GM23338 (cell line): Measurements from ENCODE around the gene COL8A2. TPM values are rescaled to one million over a fixed set of nuclear protein-coding genes. Genes with fewer than 3 reads are reported as not detected.

Source experiments
- ATAC-seq: fragments of 200-7000 bp; cut with Tn5 transposase; 3 replicates; pipeline ENCODE4 v1.9.1; 2020
- DNase-seq: peaks from one replicate; pipeline ENCODE4 v3.0.0-alpha.2; 2015; ENCODE audit warnings: low spot score
- H2AFZ ChIP-seq: fragments of 200-600 bp; sonication (generic); 2 replicates; pipeline ENCODE4 v1.8.0; 2016; ENCODE audit warnings: antibody characterized with exemption, mild to moderate bottlenecking, moderate library complexity
- H3F3A ChIP-seq: fragments of 200-600 bp; sonication (generic); replicated peaks from 2 replicates; pipeline ENCODE4 v1.8.0; 2017; ENCODE audit warnings: antibody characterized with exemption, mixed run types, low read depth
- H3K27ac ChIP-seq: fragments of 200-600 bp; sonication (generic); 2 replicates; pipeline ENCODE4 v1.6.1; 2016; ENCODE audit warnings: low read depth
- H3K27me3 ChIP-seq: fragments of 200-600 bp; sonication (generic); 2 replicates; pipeline ENCODE4 v1.8.0; 2016; ENCODE audit warnings: mild to moderate bottlenecking, mixed run types, moderate library complexity; ENCODE audit not compliant: insufficient read depth
- H3K36me3 ChIP-seq: fragments of 200-600 bp; sonication (generic); 2 replicates; pipeline ENCODE4 v1.8.0; 2016; ENCODE audit warnings: mild to moderate bottlenecking; ENCODE audit not compliant: insufficient read depth
- H3K4me1 ChIP-seq: fragments of 200-600 bp; sonication (generic); 2 replicates; pipeline ENCODE4 v1.8.0; 2016; ENCODE audit warnings: mild to moderate bottlenecking, moderate library complexity; ENCODE audit not compliant: insufficient read depth
- H3K4me2 ChIP-seq: fragments of 200-600 bp; sonication (generic); 2 replicates; pipeline ENCODE4 v1.7.1; 2017; ENCODE audit warnings: mixed run types
- H3K4me3 ChIP-seq: fragments of 200-600 bp; sonication (generic); 2 replicates; pipeline ENCODE4 v1.6.1; 2016; ENCODE audit warnings: mixed run types
- H3K79me2 ChIP-seq: fragments of 200-600 bp; sonication (generic); replicated peaks from 2 replicates; pipeline ENCODE4 v1.8.0; 2017; ENCODE audit warnings: mild to moderate bottlenecking; ENCODE audit not compliant: insufficient read depth
- H3K9me2 ChIP-seq: fragments of 200-600 bp; sonication (generic); 2 replicates; pipeline ENCODE4 v1.8.0; 2017; ENCODE audit not compliant: insufficient read depth
- H4K20me1 ChIP-seq: fragments of 200-600 bp; sonication (generic); replicated peaks from 2 replicates; pipeline ENCODE4 v1.8.0; 2017; ENCODE audit warnings: mild to moderate bottlenecking; ENCODE audit not compliant: insufficient read depth
- H3K27ac Mint-ChIP-seq: 2 replicates; pipeline ENCODE4 v1.8.0; 2020; ENCODE audit warnings: inconsistent platforms, mild to moderate bottlenecking, moderate library complexity, mixed read lengths
- H3K27me3 Mint-ChIP-seq: 3 replicates; pipeline ENCODE4 v1.8.0; 2022; ENCODE audit warnings: low read depth, mild to moderate bottlenecking, moderate library complexity, mixed read lengths, inconsistent platforms; ENCODE audit not compliant: insufficient read depth, poor library complexity
- H3K36me3 Mint-ChIP-seq: 3 replicates; pipeline ENCODE4 v1.8.0; 2021; ENCODE audit warnings: low read depth, mild to moderate bottlenecking, inconsistent platforms, moderate library complexity, mixed read lengths
- H3K4me1 Mint-ChIP-seq: 3 replicates; pipeline ENCODE4 v1.8.0; 2020; ENCODE audit warnings: mild to moderate bottlenecking, inconsistent platforms, mixed read lengths
- H3K4me3 Mint-ChIP-seq: 3 replicates; pipeline ENCODE4 v1.8.0; 2021; ENCODE audit warnings: moderate library complexity, mild to moderate bottlenecking, inconsistent platforms, mixed read lengths
- H3K9me3 Mint-ChIP-seq: 3 replicates; pipeline ENCODE4 v1.8.0; 2020; ENCODE audit warnings: moderate library complexity, mild to moderate bottlenecking, inconsistent platforms, mixed read lengths
- CREB1 ChIP-seq: fragments of 250-450 bp; sonication (Bioruptor Pico); IDR thresholded peaks from 2 replicates; pipeline ENCODE4 v1.5.0; 2020; ENCODE audit warnings: low read depth, mild to moderate bottlenecking, moderate library complexity
- EZH2 ChIP-seq: fragments of 200-600 bp; sonication (generic); IDR thresholded peaks from one replicate; pipeline ENCODE4 v1.8.0; 2017; ENCODE audit warnings: antibody characterized with exemption, mild to moderate bottlenecking, low read depth; ENCODE audit not compliant: unreplicated experiment
- EZH2phosphoT487 ChIP-seq: fragments of 200-600 bp; sonication (generic); IDR thresholded peaks from one replicate; pipeline ENCODE4 v1.8.1; 2018; ENCODE audit warnings: antibody characterized with exemption; ENCODE audit not compliant: unreplicated experiment
- JUNB ChIP-seq: IDR thresholded peaks from one replicate; pipeline ENCODE4 v1.6.1; 2016; ENCODE audit warnings: antibody characterized with exemption; ENCODE audit not compliant: unreplicated experiment
- NANOG ChIP-seq: IDR thresholded peaks from 2 replicates; pipeline ENCODE4 v1.6.1; 2016; ENCODE audit warnings: antibody characterized with exemption, borderline replicate concordance
- POLR2AphosphoS5 ChIP-seq: IDR thresholded peaks from 2 replicates; pipeline ENCODE4 v1.6.1; 2016; ENCODE audit warnings: antibody characterized with exemption, low read depth
- STAT1 ChIP-seq: IDR thresholded peaks from one replicate; pipeline ENCODE4 v1.6.1; 2016; ENCODE audit warnings: antibody characterized with exemption; ENCODE audit not compliant: unreplicated experiment
- ZNF114 ChIP-seq: fragments of 250-450 bp; sonication (Bioruptor Pico); IDR thresholded peaks from 2 replicates; pipeline ENCODE4 v1.5.0; 2020; ENCODE audit warnings: mild to moderate bottlenecking, moderate library complexity
- ZNF331 ChIP-seq: fragments of 250-450 bp; sonication (Bioruptor Pico); IDR thresholded peaks from 2 replicates; pipeline ENCODE4 v1.5.0; 2020; ENCODE audit warnings: low read depth, mild to moderate bottlenecking, moderate library complexity
- polyA plus RNA-seq: library from polyadenylated mRNA; unstranded; fragments of >200 nt; fragmentation: Nextera tagmentation; extraction: Ambion mirVana; gene quantifications from 2 replicates; pipeline ENCODE4 v1.2.1, GENCODE V29; 2016
- total RNA-seq: library from RNA; depleted of rRNA; stranded (reverse); fragments of >200 nt; shearing (Covaris generic); gene quantifications from 2 replicates; pipeline ENCODE4 v1.2.3, GENCODE V29; 2014
- TF ChIP-seq, protein P1 (sequence below): IDR thresholded peaks from 2 replicates; pipeline ENCODE4 v1.6.1; 2016; ENCODE audit warnings: antibody characterized with exemption
- TF ChIP-seq, protein P2 (sequence below): fragments of 250-450 bp; sonication (Bioruptor Pico); IDR thresholded peaks from 2 replicates; pipeline ENCODE4 v1.5.0; 2020; ENCODE audit warnings: mild to moderate bottlenecking, moderate library complexity
- TF ChIP-seq, protein P3 (sequence below), 2 experiments: fragments of 200-600 bp in 1 of 2; sonication (generic) in 1 of 2; conservative IDR thresholded peaks; 2 replicates each; pipeline versions ENCODE4 v1.5.1 to v1.6.1; 2016 to 2017; ENCODE audit warnings: antibody characterized with exemption in 2 of 2, low read depth in 2 of 2, mild to moderate bottlenecking in 2 of 2, moderate library complexity in 1 of 2
- TF ChIP-seq, protein P4 (sequence below): IDR thresholded peaks from one replicate; pipeline ENCODE4 v1.6.1; 2018; ENCODE audit warnings: antibody characterized with exemption; ENCODE audit not compliant: unreplicated experiment

The COL8A2 gene
- total and polyA plus RNA-seq, 2 experiments from 2014 or later = 0.95 to 4.9 TPM

DNA sequence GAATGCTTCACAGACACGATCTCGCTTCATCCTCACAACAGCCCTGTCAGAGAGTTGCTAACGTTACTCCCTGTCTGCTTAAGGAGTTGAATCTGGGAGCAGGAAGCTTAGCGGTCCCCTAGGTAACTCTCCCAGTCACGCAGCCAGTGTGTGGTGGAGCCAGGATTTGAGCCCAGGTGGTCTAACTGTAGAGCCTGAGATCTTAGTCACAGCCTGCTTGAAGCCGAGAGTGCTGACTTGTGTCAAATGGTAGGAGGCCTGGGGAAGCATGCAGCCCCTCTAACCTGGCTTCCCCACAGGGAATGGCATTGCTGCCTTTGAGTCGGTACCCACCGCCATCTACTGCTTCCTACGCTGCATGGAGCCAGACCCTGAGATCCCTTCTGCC, 32.2 kb downstream of the COL8A2 start:
- Histone ChIP-seq H4K20me1 (peaks cover 3% of the 10 kb centered on the region; the same call in 1 of the 2 replicates), H3K27me3 (no peaks in the 10 kb centered on the region), H3K4me3 (no peak overlapping the region), H3K36me3 (peaks cover 13% of the 10 kb centered on the region; the same call in 1 of the 2 replicates), H3F3A (0 out of 2 replicates have a peak, but pooled peaks cover 16% of the 10 kb centered on the region), H3K9me2 (no peaks in the 10 kb centered on the region), H3K4me1 (peaks cover 10% of the 10 kb centered on the region), H3K4me2 (no peak overlapping the region), H3K79me2 (peaks cover 13% of the 10 kb centered on the region), H3K27ac (no peak overlapping the region), H2AFZ (no peak overlapping the region)
- H3K4me1 Mint-ChIP-seq = peaks cover 25% of the 10 kb centered on the region
- H3K9me3 Mint-ChIP-seq = no peaks in the 10 kb centered on the region; the same call in 2 of the 3 replicates
- no peak overlapping the region for H3K4me3 Mint-ChIP-seq
- no peak overlapping the region for H3K27ac Mint-ChIP-seq
- TF ChIP-seq EZH2 (no peak), CREB1 (no peak), STAT1 (no peak), EZH2phosphoT487 (no peak), JUNB (no peak), ZNF114 (no peak), POLR2AphosphoS5 (no peak), NANOG (no peak), ZNF331 (CRISPR knock-in tag) (no peak)
- TF ChIP-seq, protein P1, sequence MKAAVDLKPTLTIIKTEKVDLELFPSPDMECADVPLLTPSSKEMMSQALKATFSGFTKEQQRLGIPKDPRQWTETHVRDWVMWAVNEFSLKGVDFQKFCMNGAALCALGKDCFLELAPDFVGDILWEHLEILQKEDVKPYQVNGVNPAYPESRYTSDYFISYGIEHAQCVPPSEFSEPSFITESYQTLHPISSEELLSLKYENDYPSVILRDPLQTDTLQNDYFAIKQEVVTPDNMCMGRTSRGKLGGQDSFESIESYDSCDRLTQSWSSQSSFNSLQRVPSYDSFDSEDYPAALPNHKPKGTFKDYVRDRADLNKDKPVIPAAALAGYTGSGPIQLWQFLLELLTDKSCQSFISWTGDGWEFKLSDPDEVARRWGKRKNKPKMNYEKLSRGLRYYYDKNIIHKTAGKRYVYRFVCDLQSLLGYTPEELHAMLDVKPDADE = no peak
- TF ChIP-seq, protein P2, sequence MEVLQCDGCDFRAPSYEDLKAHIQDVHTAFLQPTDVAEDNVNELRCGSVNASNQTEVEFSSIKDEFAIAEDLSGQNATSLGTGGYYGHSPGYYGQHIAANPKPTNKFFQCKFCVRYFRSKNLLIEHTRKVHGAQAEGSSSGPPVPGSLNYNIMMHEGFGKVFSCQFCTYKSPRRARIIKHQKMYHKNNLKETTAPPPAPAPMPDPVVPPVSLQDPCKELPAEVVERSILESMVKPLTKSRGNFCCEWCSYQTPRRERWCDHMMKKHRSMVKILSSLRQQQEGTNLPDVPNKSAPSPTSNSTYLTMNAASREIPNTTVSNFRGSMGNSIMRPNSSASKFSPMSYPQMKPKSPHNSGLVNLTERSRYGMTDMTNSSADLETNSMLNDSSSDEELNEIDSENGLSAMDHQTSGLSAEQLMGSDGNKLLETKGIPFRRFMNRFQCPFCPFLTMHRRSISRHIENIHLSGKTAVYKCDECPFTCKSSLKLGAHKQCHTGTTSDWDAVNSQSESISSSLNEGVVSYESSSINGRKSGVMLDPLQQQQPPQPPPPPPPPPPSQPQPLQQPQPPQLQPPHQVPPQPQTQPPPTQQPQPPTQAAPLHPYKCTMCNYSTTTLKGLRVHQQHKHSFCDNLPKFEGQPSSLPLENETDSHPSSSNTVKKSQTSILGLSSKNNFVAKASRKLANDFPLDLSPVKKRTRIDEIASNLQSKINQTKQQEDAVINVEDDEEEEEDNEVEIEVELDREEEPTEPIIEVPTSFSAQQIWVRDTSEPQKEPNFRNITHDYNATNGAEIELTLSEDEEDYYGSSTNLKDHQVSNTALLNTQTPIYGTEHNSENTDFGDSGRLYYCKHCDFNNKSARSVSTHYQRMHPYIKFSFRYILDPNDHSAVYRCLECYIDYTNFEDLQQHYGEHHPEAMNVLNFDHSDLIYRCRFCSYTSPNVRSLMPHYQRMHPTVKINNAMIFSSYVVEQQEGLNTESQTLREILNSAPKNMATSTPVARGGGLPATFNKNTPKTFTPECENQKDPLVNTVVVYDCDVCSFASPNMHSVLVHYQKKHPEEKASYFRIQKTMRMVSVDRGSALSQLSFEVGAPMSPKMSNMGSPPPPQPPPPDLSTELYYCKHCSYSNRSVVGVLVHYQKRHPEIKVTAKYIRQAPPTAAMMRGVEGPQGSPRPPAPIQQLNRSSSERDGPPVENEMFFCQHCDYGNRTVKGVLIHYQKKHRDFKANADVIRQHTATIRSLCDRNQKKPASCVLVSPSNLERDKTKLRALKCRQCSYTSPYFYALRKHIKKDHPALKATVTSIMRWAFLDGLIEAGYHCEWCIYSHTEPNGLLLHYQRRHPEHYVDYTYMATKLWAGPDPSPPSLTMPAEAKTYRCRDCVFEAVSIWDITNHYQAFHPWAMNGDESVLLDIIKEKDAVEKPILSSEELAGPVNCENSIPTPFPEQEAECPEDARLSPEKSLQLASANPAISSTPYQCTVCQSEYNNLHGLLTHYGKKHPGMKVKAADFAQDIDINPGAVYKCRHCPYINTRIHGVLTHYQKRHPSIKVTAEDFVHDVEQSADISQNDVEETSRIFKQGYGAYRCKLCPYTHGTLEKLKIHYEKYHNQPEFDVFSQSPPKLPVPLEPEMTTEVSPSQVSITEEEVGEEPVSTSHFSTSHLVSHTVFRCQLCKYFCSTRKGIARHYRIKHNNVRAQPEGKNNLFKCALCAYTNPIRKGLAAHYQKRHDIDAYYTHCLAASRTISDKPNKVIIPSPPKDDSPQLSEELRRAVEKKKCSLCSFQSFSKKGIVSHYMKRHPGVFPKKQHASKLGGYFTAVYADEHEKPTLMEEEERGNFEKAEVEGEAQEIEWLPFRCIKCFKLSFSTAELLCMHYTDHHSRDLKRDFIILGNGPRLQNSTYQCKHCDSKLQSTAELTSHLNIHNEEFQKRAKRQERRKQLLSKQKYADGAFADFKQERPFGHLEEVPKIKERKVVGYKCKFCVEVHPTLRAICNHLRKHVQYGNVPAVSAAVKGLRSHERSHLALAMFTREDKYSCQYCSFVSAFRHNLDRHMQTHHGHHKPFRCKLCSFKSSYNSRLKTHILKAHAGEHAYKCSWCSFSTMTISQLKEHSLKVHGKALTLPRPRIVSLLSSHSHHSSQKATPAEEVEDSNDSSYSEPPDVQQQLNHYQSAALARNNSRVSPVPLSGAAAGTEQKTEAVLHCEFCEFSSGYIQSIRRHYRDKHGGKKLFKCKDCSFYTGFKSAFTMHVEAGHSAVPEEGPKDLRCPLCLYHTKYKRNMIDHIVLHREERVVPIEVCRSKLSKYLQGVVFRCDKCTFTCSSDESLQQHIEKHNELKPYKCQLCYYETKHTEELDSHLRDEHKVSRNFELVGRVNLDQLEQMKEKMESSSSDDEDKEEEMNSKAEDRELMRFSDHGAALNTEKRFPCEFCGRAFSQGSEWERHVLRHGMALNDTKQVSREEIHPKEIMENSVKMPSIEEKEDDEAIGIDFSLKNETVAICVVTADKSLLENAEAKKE (CRISPR knock-in tag) = no peak
- TF ChIP-seq, protein P3, sequence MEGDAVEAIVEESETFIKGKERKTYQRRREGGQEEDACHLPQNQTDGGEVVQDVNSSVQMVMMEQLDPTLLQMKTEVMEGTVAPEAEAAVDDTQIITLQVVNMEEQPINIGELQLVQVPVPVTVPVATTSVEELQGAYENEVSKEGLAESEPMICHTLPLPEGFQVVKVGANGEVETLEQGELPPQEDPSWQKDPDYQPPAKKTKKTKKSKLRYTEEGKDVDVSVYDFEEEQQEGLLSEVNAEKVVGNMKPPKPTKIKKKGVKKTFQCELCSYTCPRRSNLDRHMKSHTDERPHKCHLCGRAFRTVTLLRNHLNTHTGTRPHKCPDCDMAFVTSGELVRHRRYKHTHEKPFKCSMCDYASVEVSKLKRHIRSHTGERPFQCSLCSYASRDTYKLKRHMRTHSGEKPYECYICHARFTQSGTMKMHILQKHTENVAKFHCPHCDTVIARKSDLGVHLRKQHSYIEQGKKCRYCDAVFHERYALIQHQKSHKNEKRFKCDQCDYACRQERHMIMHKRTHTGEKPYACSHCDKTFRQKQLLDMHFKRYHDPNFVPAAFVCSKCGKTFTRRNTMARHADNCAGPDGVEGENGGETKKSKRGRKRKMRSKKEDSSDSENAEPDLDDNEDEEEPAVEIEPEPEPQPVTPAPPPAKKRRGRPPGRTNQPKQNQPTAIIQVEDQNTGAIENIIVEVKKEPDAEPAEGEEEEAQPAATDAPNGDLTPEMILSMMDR (conservative IDR thresholded peaks at IDR 0.05; ENCODE audit: low read depth in 2 of 2) = no peak
- TF ChIP-seq, protein P4, sequence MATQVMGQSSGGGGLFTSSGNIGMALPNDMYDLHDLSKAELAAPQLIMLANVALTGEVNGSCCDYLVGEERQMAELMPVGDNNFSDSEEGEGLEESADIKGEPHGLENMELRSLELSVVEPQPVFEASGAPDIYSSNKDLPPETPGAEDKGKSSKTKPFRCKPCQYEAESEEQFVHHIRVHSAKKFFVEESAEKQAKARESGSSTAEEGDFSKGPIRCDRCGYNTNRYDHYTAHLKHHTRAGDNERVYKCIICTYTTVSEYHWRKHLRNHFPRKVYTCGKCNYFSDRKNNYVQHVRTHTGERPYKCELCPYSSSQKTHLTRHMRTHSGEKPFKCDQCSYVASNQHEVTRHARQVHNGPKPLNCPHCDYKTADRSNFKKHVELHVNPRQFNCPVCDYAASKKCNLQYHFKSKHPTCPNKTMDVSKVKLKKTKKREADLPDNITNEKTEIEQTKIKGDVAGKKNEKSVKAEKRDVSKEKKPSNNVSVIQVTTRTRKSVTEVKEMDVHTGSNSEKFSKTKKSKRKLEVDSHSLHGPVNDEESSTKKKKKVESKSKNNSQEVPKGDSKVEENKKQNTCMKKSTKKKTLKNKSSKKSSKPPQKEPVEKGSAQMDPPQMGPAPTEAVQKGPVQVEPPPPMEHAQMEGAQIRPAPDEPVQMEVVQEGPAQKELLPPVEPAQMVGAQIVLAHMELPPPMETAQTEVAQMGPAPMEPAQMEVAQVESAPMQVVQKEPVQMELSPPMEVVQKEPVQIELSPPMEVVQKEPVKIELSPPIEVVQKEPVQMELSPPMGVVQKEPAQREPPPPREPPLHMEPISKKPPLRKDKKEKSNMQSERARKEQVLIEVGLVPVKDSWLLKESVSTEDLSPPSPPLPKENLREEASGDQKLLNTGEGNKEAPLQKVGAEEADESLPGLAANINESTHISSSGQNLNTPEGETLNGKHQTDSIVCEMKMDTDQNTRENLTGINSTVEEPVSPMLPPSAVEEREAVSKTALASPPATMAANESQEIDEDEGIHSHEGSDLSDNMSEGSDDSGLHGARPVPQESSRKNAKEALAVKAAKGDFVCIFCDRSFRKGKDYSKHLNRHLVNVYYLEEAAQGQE = no peak
- peaks cover 3% of the 10 kb centered on the region for H3K27me3 Mint-ChIP-seq
- DNase-seq (no peak), ATAC-seq (no peak)
- H3K36me3 Mint-ChIP-seq = peaks cover 31% of the 10 kb centered on the region
